NCI-H2029 treated with DMSO at 0.1 percent for 48 hours (cell line): ENCODE data around the gene PYCR2.
A peak's percentile ranks its signal among the peaks of the same experiment; 100 is the strongest.
"Not testable (repeated sequence)": the region's sequence is repeated elsewhere in the genome, so short reads cannot be mapped to it uniquely, and the experiment has no call there.

Experiments
- DNase-seq: peaks from one replicate; lab custom pipeline; 2025; lab: John Stamatoyannopoulos, UW

The PYCR2 gene

GRCh38 chr1:225890346-225891228 is 33.5 kb downstream of the PYCR2 start:
- no peak for DNase-seq

- no peak for DNase-seq
Observed at GRCh38 chr1:225889743-225890142, 34.3 kb downstream of the PYCR2 start.

- no peak for DNase-seq
Observed at GRCh38 chr1:225888898-225889601, 35.0 kb downstream of the PYCR2 start, which contains the start of gene LEFTY1. Gene LEFTY1 (minus strand): TSS chr1:225889146. CDS start chr1:225889066, 80 bp downstream.

DNA sequence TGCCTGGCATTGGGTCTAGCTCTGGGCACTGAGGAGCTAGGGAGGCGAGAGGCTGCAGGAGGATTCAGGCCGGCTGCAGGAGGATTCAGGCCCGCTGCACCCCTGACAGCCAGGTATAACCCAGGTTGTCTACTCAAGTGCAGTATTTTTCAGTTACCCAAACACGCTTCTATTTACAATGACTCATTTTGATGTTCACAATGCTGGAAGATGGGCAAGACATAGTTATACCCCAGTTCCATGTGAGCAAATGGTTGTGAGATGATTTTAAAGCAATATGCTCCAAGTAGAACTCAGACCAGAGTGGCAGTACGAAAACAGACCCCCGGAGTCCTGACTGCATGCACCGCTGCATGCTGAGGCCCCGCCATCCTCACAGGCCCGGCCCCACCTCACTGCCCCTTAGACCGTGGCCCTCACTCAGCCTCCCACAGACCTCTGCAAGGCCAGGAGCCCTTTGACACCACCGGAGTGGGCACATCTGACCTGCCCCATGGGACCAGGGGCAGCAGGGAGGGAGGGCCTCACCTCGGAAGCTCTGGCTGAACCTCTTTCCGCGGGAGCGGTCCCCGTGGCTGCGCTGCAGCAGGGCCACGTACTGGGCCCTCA is 35.7 kb downstream of the PYCR2 start:
- DNase-seq = no peak

GRCh38 chr1:225887554-225888288 is 36.3 kb downstream of the PYCR2 start:
- not testable (repeated sequence) for DNase-seq

DNA sequence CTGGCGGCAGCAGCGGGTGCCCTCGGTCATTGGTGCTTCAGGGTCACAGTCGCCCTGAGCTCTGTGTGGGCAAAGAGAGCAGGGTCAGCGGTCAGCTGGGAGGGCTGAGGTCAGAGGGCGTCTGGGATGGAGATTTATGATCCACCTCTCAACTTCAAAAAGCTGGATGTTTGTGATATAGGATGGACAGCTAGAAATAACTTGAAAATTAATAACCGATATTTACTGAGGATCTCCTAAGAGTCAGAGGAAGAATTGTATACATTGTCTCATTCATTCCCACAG is 37.1 kb downstream of the PYCR2 start:
- DNase-seq = no peak

DNA sequence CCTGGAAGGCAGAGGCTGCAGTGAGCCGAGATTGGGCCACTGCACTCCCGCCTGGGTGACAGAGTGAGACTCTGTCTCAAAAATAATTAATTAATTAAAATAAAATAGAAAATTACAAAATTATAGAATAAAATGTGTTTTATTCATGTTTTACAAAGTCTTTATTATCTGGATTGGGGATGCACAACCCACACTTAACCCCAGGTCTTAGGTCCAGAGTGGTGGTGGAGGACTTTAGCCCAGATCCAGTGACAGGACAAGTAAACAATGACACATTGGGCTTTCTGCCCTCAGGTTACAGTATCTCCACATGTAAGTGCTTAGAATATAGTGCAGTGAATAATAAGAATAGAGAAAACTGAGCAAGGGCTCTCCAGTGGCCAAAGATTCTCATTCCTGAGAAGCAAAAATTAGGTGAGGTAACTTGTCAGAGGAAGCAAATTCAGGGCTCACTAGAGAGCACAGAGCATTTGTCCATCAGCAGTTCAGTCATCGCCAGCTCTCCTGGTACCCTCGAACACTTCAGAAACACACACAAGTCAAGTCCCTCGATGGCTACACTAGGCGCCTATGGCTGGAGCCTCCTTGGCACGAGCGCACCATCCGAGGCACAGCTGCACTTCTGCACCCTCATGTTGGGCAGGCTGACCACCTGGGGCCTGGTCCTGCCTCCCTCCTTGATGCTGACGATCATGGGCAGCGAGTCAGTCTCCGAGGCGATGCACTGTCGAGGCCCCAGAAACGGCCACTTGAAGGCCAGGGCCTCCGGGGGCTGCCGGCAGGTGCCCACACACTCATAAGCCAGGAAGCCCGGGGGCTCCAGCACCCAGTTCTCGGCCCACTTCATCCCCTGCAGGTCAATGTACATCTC is 37.7 kb downstream of the PYCR2 start:
- no peak for DNase-seq

DNA sequence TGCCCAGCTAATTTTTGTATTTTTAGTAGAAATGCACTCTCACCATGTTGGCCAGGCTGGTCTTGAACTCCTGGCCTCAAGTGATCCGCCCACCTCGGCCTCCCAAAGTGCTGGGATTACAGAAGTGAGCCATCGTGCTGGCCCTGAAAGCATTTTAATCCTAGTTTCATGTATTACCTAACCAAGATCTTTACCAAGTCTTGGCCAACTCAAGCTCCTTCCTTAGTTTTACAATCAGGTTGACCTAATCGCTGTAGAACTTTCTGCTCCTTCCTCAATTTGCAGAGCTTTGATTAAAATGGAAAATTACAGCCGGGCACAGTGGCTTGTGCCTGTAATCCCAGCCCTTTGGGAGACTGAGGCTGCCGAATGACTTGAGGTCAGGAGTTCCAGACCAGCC is 38.7 kb downstream of the PYCR2 start:
- DNase-seq = no peak

GRCh38 chr1:225883616-225884265 is 40.3 kb downstream of the PYCR2 start:
- DNase-seq = no peak

- no peak for DNase-seq
Observed at GRCh38 chr1:225882694-225883615, 41.1 kb downstream of the PYCR2 start.

DNA sequence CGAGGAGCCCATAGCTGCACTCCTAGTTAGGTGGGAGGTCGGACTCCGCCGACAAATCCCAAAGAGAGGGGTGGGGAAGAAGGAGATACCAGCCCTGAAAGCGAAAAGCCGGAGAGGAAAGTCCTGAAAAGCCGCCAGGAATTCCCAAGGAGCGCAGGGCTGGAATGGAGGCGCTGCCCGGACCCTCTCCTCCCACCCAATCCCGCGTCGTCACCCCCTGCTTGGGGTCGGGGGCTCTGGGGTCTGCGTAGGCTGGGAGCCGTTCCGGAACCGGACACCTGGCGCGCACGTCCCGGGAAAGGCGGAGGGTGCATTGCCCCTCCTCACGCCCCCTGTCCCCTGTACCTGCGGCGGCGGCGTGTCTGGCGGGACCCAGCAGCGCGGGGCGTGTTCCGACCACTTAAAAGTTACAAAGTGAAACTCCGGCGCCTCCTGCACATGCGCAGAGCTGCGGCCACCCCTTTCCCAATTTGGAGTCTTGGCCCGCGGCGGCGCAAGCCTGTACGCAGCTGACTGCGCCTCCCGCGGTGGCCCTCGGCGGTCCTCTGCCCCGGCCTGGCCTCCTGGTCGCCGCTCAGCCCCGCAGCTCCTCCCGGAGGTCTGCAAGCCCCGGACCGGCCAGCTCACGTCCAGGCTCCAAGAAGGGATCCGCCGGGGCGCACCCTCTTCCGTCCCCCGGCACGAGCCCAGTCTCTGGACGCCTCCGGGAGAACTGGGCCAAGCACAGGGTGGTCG is 41.9 kb downstream of the PYCR2 start, which contains the start of gene TMEM63A:
Gene TMEM63A (minus strand): TSS at position 422 of the 735 bp plus-strand sequence. CDS start 4,800 bp downstream, outside the sequence.
- no peak for DNase-seq

- DNase-seq = peak; percentile 21
Observed at GRCh38 chr1:225881081-225881958, 42.7 kb downstream of the PYCR2 start.

- DNase-seq = peak; percentile 80
Observed at GRCh38 chr1:225880636-225881035, 43.4 kb downstream of the PYCR2 start.

DNA sequence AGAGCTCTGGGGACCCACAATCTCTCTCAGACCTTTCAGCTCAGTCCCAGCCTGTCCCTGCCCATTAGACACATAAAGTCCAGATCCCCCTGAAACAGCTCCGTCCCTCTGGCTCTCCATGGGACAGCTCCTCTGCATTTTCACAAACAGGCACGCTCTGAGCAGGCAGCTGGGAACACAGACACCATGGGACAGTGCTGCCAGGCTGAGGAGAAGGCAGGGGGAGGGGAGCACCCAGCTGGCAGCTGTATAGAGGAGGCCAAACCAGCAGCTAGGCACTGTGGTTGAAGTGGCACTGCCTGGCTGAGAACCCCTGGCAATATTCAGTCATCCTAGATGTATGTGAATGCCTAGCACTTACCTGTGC is 43.8 kb downstream of the PYCR2 start:
- DNase-seq = peak; percentile 80

- peak; percentile 26 for DNase-seq
Observed at GRCh38 chr1:225879521-225880221, 44.4 kb downstream of the PYCR2 start.

- no peak for DNase-seq
Observed at GRCh38 chr1:225878282-225878681, 45.8 kb downstream of the PYCR2 start.

DNA sequence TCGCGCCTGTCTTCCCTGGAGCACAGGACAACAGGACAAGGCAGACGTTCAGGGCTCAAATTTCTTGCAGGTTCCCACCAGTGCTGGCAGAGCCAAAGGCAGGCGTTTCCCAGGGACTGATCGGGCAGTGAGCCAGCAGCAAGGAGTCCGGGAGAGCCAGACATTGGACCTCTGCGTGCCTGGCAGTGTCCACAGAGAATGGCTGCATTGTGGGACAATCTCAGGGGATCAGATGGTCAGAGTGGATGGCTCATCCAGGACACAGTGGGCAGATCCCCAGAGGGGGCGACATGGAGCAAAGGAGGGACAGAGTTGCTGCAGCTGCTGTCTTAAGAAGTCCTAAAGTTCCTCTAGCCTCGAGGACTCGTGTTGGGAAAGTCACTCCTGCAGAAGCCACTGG is 46.5 kb downstream of the PYCR2 start:
- peak; percentile 44 for DNase-seq
